Activated CD4-positive, alpha-beta T cell treated with anti-CD3 and anti-CD28 coated beads, Interleukin-2, amount 10 ng/mL, durations not matched to agents 7 days and 5 days (primary cell): Measurements from ENCODE around the gene HS3ST6. TPM values are rescaled to one million over a fixed set of nuclear protein-coding genes. Genes with fewer than 3 reads are reported as not detected.

Experiments used
- CTCF ChIA-PET: fragments of 350-600 bp; sonication (Branson Sonifier 250); formaldehyde crosslinking; loops from one replicate; lab custom pipeline; 2021; ENCODE audit warnings: antibody characterized with exemption; lab: Charles Lee
- POLR2A ChIA-PET: fragments of 350-600 bp; sonication (Branson Sonifier 250); formaldehyde crosslinking; loops from one replicate; lab custom pipeline; 2021; ENCODE audit warnings: antibody characterized with exemption; lab: Charles Lee
- DNase-seq: peaks from one replicate; pipeline ENCODE4 v3.0.0-alpha.2; 2020
- H3K27ac Mint-ChIP-seq: one replicate; pipeline ENCODE4 v1.8.0; 2021; ENCODE audit warnings: mild to moderate bottlenecking, moderate library complexity, mixed read lengths
- H3K27me3 Mint-ChIP-seq: one replicate; pipeline ENCODE4 v1.8.0; 2021; ENCODE audit warnings: mixed read lengths
- H3K36me3 Mint-ChIP-seq: one replicate; pipeline ENCODE4 v1.8.0; 2021; ENCODE audit warnings: low read depth, mixed read lengths
- H3K4me1 Mint-ChIP-seq: one replicate; pipeline ENCODE4 v1.8.0; 2021; ENCODE audit warnings: mixed read lengths
- H3K4me3 Mint-ChIP-seq: one replicate; pipeline ENCODE4 v1.8.0; 2021; ENCODE audit warnings: mild to moderate bottlenecking, moderate library complexity, mixed read lengths
- H3K9me3 Mint-ChIP-seq: one replicate; pipeline ENCODE4 v1.8.0; 2021; ENCODE audit warnings: mixed read lengths
- total RNA-seq, 2 experiments: library from RNA; stranded (reverse); gene quantifications; one replicate each; pipeline ENCODE4 v1.2.3, GENCODE V29; 2021

The HS3ST6 gene
- total RNA-seq, 2 experiments from 2014 or later = not detected

GRCh38 chr16:1917056-1917664, 1.1 kb downstream of the HS3ST6 start:
- no peak overlapping the region for H3K4me3 Mint-ChIP-seq
- H3K36me3 Mint-ChIP-seq = no peaks in the 10 kb centered on the region
- no peaks in the 10 kb centered on the region for H3K9me3 Mint-ChIP-seq
- H3K27me3 Mint-ChIP-seq = peaks cover 50% of the 10 kb centered on the region
- no peak for DNase-seq
- H3K4me1 Mint-ChIP-seq = no peaks in the 10 kb centered on the region
- ChIA-PET POLR2A (no interaction called here), CTCF (interaction anchor here (1.0 kb wide), 1 partner anchor 13 kb away, joined by 3 read pairs; no protein-coding TSS in a partner anchor)
- no peak overlapping the region for H3K27ac Mint-ChIP-seq

GRCh38 chr16:1916640-1916990, 1.6 kb downstream of the HS3ST6 start:
- H3K4me3 Mint-ChIP-seq = no peak overlapping the region
- ChIA-PET POLR2A (no interaction called here), CTCF (interaction anchor here (1.0 kb wide), 1 partner anchor 12 kb away, joined by 3 read pairs; no protein-coding TSS in a partner anchor)
- H3K36me3 Mint-ChIP-seq = no peaks in the 10 kb centered on the region
- H3K27ac Mint-ChIP-seq = no peak overlapping the region
- H3K27me3 Mint-ChIP-seq = peaks cover 49% of the 10 kb centered on the region
- no peak for DNase-seq
- no peaks in the 10 kb centered on the region for H3K9me3 Mint-ChIP-seq
- H3K4me1 Mint-ChIP-seq = no peaks in the 10 kb centered on the region

GRCh38 chr16:1915732-1916639, 2.2 kb downstream of the HS3ST6 start:
- H3K9me3 Mint-ChIP-seq = no peaks in the 10 kb centered on the region
- ChIA-PET POLR2A (no interaction called here), CTCF (interaction anchor here (0.7 to 1.7 kb wide), 2 partner anchors 13 to 27 kb away, joined by 3 to 7 read pairs; partner anchors contain the start of gene MSRB1)
- no peak for DNase-seq
- H3K4me3 Mint-ChIP-seq = no peak overlapping the region
- no peaks in the 10 kb centered on the region for H3K36me3 Mint-ChIP-seq
- no peaks in the 10 kb centered on the region for H3K4me1 Mint-ChIP-seq
- no peak overlapping the region for H3K27ac Mint-ChIP-seq
- H3K27me3 Mint-ChIP-seq = peaks cover 42% of the 10 kb centered on the region

GRCh38 chr16:1914988-1915387, 3.2 kb downstream of the HS3ST6 start:
- Mint-ChIP-seq H3K9me3 (no peaks in the 10 kb centered on the region), H3K4me3 (no peak overlapping the region), H3K27ac (no peak overlapping the region), H3K4me1 (no peaks in the 10 kb centered on the region), H3K27me3 (peaks cover 34% of the 10 kb centered on the region), H3K36me3 (no peaks in the 10 kb centered on the region)
- DNase-seq = no peak
- ChIA-PET CTCF (interaction anchor here (0.6 to 1.7 kb wide), 2 partner anchors 14 to 212 kb away, joined by 3 to 7 read pairs; no protein-coding TSS in a partner anchor), POLR2A (no interaction called here)

GRCh38 chr16:1914084-1914608, 4.1 kb downstream of the HS3ST6 start:
- H3K4me3 Mint-ChIP-seq = no peak overlapping the region
- H3K4me1 Mint-ChIP-seq = no peaks in the 10 kb centered on the region
- H3K36me3 Mint-ChIP-seq = no peaks in the 10 kb centered on the region
- ChIA-PET CTCF (interaction anchor here (0.6 to 1.7 kb wide), 3 partner anchors 15 to 509 kb away, joined by 3 to 7 read pairs (median 3); no protein-coding TSS in a partner anchor), POLR2A (no interaction called here)
- no peak overlapping the region for H3K27ac Mint-ChIP-seq
- H3K9me3 Mint-ChIP-seq = no peaks in the 10 kb centered on the region
- no peak for DNase-seq
- H3K27me3 Mint-ChIP-seq = peaks cover 32% of the 10 kb centered on the region

- Mint-ChIP-seq H3K9me3 (no peaks in the 10 kb centered on the region), H3K27me3 (peaks cover 27% of the 10 kb centered on the region), H3K4me1 (no peaks in the 10 kb centered on the region), H3K27ac (no peak overlapping the region), H3K4me3 (no peak overlapping the region), H3K36me3 (no peaks in the 10 kb centered on the region)
- ChIA-PET POLR2A (no interaction called here), CTCF (interaction anchor here (0.6 kb wide), 1 partner anchor 510 kb away, joined by 3 read pairs; no protein-coding TSS in a partner anchor)
- DNase-seq = no peak
Measured at GRCh38 chr16:1913327-1914083, 4.7 kb downstream of the HS3ST6 start.

GRCh38 chr16:1912215-1912543, 6.0 kb downstream of the HS3ST6 start:
- Mint-ChIP-seq H3K36me3 (no peaks in the 10 kb centered on the region), H3K9me3 (no peaks in the 10 kb centered on the region), H3K4me3 (no peak overlapping the region), H3K27ac (no peak overlapping the region), H3K27me3 (peaks cover 24% of the 10 kb centered on the region), H3K4me1 (no peaks in the 10 kb centered on the region)
- no peak for DNase-seq
- ChIA-PET CTCF (interaction anchor here (1.0 kb wide), 1 partner anchor 19 kb away, joined by 3 read pairs; no protein-coding TSS in a partner anchor), POLR2A (no interaction called here)

- Mint-ChIP-seq H3K9me3 (no peaks in the 10 kb centered on the region), H3K27ac (no peak overlapping the region), H3K4me3 (no peak overlapping the region), H3K27me3 (peaks cover 19% of the 10 kb centered on the region), H3K36me3 (no peaks in the 10 kb centered on the region), H3K4me1 (no peaks in the 10 kb centered on the region)
- ChIA-PET CTCF (interaction anchor here (0.5 to 1.0 kb wide), 2 partner anchors 19 to 419 kb away, joined by 3 to 5 read pairs; no protein-coding TSS in a partner anchor), POLR2A (no interaction called here)
- no peak for DNase-seq
Measured at GRCh38 chr16:1911467-1912214, 6.6 kb downstream of the HS3ST6 start.

- no peak overlapping the region for H3K27ac Mint-ChIP-seq
- H3K9me3 Mint-ChIP-seq = no peaks in the 10 kb centered on the region
- no peaks in the 10 kb centered on the region for H3K36me3 Mint-ChIP-seq
- no peaks in the 10 kb centered on the region for H3K27me3 Mint-ChIP-seq
- POLR2A ChIA-PET = no interaction called here
- H3K4me3 Mint-ChIP-seq = no peak overlapping the region
- CTCF ChIA-PET = interaction anchor here (2.2 kb wide), 1 partner anchor 19 kb away, joined by 6 read pairs; no protein-coding TSS in a partner anchor
- no peak for DNase-seq
- H3K4me1 Mint-ChIP-seq = no peaks in the 10 kb centered on the region
Measured at GRCh38 chr16:1909561-1910231, 8.5 kb downstream of the HS3ST6 start.

- no peaks in the 10 kb centered on the region for H3K27me3 Mint-ChIP-seq
- POLR2A ChIA-PET = no interaction called here
- H3K4me3 Mint-ChIP-seq = no peak overlapping the region
- CTCF ChIA-PET = interaction anchor here (1.1 to 2.2 kb wide), 2 partner anchors 14 to 20 kb away, joined by 4 to 6 read pairs; no protein-coding TSS in a partner anchor
- H3K36me3 Mint-ChIP-seq = no peaks in the 10 kb centered on the region
- DNase-seq = no peak
- no peaks in the 10 kb centered on the region for H3K9me3 Mint-ChIP-seq
- no peaks in the 10 kb centered on the region for H3K4me1 Mint-ChIP-seq
- H3K27ac Mint-ChIP-seq = no peak overlapping the region
Measured at GRCh38 chr16:1908983-1909382, 9.2 kb downstream of the HS3ST6 start.

GRCh38 chr16:1908184-1908583, 10.0 kb downstream of the HS3ST6 start:
- Mint-ChIP-seq H3K4me1 (no peaks in the 10 kb centered on the region), H3K9me3 (no peaks in the 10 kb centered on the region), H3K36me3 (no peaks in the 10 kb centered on the region), H3K27ac (no peak overlapping the region), H3K4me3 (no peak overlapping the region), H3K27me3 (no peaks in the 10 kb centered on the region)
- no peak for DNase-seq
- ChIA-PET CTCF (interaction anchor here (1.1 to 2.2 kb wide), 2 partner anchors 15 to 21 kb away, joined by 4 to 6 read pairs; no protein-coding TSS in a partner anchor), POLR2A (no interaction called here)
